ENCODE results near the gene APLP2.

The APLP2 gene

GRCh38 chr11:130157101-130157500 is 87.4 kb downstream of the APLP2 start:
- H3K4me3 ChIP-seq (ENCODE audit: low read depth, low read length), result no peak overlapping the region
- no peak for DNase-seq (ENCODE audit: low read depth)
- no peak for TF ChIP-seq CTCF (IDR thresholded peaks at IDR 0.05; ENCODE audit: control insufficient read depth, extremely low read depth, insufficient read depth)

GRCh38 chr11:130157840-130158239 is 88.1 kb downstream of the APLP2 start:
- no peak for TF ChIP-seq CTCF (IDR thresholded peaks at IDR 0.05; ENCODE audit: control insufficient read depth, extremely low read depth, insufficient read depth)
- DNase-seq (ENCODE audit: low read depth), result no peak
- H3K4me3 ChIP-seq (ENCODE audit: low read depth, low read length), result no peak overlapping the region

GRCh38 chr11:130159139-130159538 is 89.4 kb downstream of the APLP2 start:
- DNase-seq (ENCODE audit: low read depth), result no peak
- H3K4me3 ChIP-seq (ENCODE audit: low read depth, low read length), result peak overlapping the region; percentile 91
- no peak for TF ChIP-seq CTCF (IDR thresholded peaks at IDR 0.05; ENCODE audit: control insufficient read depth, extremely low read depth, insufficient read depth)

GRCh38 chr11:130159657-130160497 is 90.2 kb downstream of the APLP2 start, which contains the start of gene ST14:
Gene ST14 (plus strand): TSS chr11:130159782. CDS start chr11:130159980, 198 bp downstream.
- TF ChIP-seq CTCF (IDR thresholded peaks at IDR 0.05; ENCODE audit: control insufficient read depth, extremely low read depth, insufficient read depth), result no peak
- DNase-seq (ENCODE audit: low read depth), result no peak
- peak within 1 kb of the TSS; percentile 91 for H3K4me3 ChIP-seq (ENCODE audit: low read depth, low read length)

- H3K4me3 ChIP-seq (ENCODE audit: low read depth, low read length), result peak overlapping the region; percentile 91
- DNase-seq (ENCODE audit: low read depth), result no peak
- TF ChIP-seq CTCF (IDR thresholded peaks at IDR 0.05; ENCODE audit: control insufficient read depth, extremely low read depth, insufficient read depth), result no peak
Observed at GRCh38 chr11:130160498-130161155, 90.9 kb downstream of the APLP2 start.

GRCh38 chr11:130161441-130162145 is 91.9 kb downstream of the APLP2 start:
- no peak for TF ChIP-seq CTCF (IDR thresholded peaks at IDR 0.05; ENCODE audit: control insufficient read depth, extremely low read depth, insufficient read depth)
- peak overlapping the region; percentile 91 for H3K4me3 ChIP-seq (ENCODE audit: low read depth, low read length)
- no peak for DNase-seq (ENCODE audit: low read depth)

Data from LNCaP clone FGC (cell line).